ENCODE measurements around the gene MS4A4A. TPM values are rescaled to one million over a fixed set of nuclear protein-coding genes. Genes with fewer than 3 reads are reported as not detected.
A peak's percentile ranks its signal among the peaks of the same experiment; 100 is the strongest.

Gene MS4A4A
- total and polyA plus RNA-seq, 8 donors = 7.4 to 93.6 (median 13.9) TPM

GRCh38 chr11:60334005-60334620, 53.6 kb downstream of the MS4A4A start:
- Histone ChIP-seq H3K9me3 (no peaks in the 10 kb centered on the region), H3K27ac (peak overlapping the region; percentile 35 to 39), H3K36me3 (no peaks in the 10 kb centered on the region), H3K4me3 (no peak overlapping the region), H3K27me3 (no peaks in the 10 kb centered on the region), H3K4me1 (peaks cover 0 to 12% of the 10 kb centered on the region in 2 donors)
- TF ChIP-seq CTCF (IDR thresholded peaks at IDR 0.05) = peak; percentile 79 to 80
- DNase-seq (peak in 3 of 4 donors; percentile 15 to 43 (median 24)), ATAC-seq (peak; percentile 90)
- intact Hi-C loops (cut with DNase I) = no loop called here

- intact Hi-C loops (cut with DNase I) = no loop called here
- ATAC-seq = no peak
- Histone ChIP-seq H3K36me3 (no peaks in the 10 kb centered on the region), H3K4me3 (no peak overlapping the region), H3K27me3 (no peaks in the 10 kb centered on the region), H3K4me1 (peaks cover 0 to 12% of the 10 kb centered on the region in 2 donors), H3K27ac (no peak overlapping the region), H3K9me3 (no peaks in the 10 kb centered on the region)
- no peak for TF ChIP-seq CTCF (IDR thresholded peaks at IDR 0.05)
- DNase-seq = no peak
These were observed 56.4 kb downstream of the MS4A4A start for GRCh38 chr11:60336767-60337391.

GRCh38 chr11:60338053-60338452, 57.6 kb downstream of the MS4A4A start:
- H3K27ac ChIP-seq = no peak overlapping the region
- peaks cover 0 to 12% of the 10 kb centered on the region in 2 donors for H3K4me1 ChIP-seq
- no peaks in the 10 kb centered on the region for H3K27me3 ChIP-seq
- DNase-seq (no peak), ATAC-seq (no peak)
- no peak overlapping the region for H3K4me3 ChIP-seq
- H3K9me3 ChIP-seq = no peaks in the 10 kb centered on the region
- no peak for TF ChIP-seq CTCF (IDR thresholded peaks at IDR 0.05)
- no peaks in the 10 kb centered on the region for H3K36me3 ChIP-seq
- intact Hi-C loops (cut with DNase I) = no loop called here

GRCh38 chr11:60339356-60339755, 58.9 kb downstream of the MS4A4A start:
- no peaks in the 10 kb centered on the region for H3K27me3 ChIP-seq
- no peak overlapping the region for H3K27ac ChIP-seq
- peaks cover 0 to 7% of the 10 kb centered on the region in 2 donors for H3K4me1 ChIP-seq
- ATAC-seq = no peak
- DNase-seq = no peak
- no peak for TF ChIP-seq CTCF (IDR thresholded peaks at IDR 0.05)
- no peaks in the 10 kb centered on the region for H3K9me3 ChIP-seq
- H3K36me3 ChIP-seq = no peaks in the 10 kb centered on the region
- H3K4me3 ChIP-seq = no peak overlapping the region
- intact Hi-C loops (cut with DNase I) = no loop called here

GRCh38 chr11:60343094-60343704, 62.7 kb downstream of the MS4A4A start:
- ATAC-seq (no peak), DNase-seq (no peak)
- Histone ChIP-seq H3K36me3 (no peaks in the 10 kb centered on the region), H3K27me3 (no peaks in the 10 kb centered on the region), H3K4me1 (no peaks in the 10 kb centered on the region), H3K4me3 (no peak overlapping the region), H3K27ac (no peak overlapping the region), H3K9me3 (no peaks in the 10 kb centered on the region)
- peak; percentile 39 to 55 for TF ChIP-seq CTCF (IDR thresholded peaks at IDR 0.05)
- intact Hi-C loops (cut with DNase I) = no loop called here
